ENCODE measurements around the gene SWAP70. TPM values are rescaled to one million over a fixed set of nuclear protein-coding genes. Genes with fewer than 3 reads are reported as not detected.
A peak's percentile ranks its signal among the peaks of the same experiment; 100 is the strongest.

SWAP70 gene
- total RNA-seq, 1 experiment from 2014 or later, result 19.9 TPM

GRCh38 chr11:9639985-9640384 is 23.9 kb upstream of the SWAP70 start:
- no peak overlapping the region for H3K27ac Mint-ChIP-seq (ENCODE audit: unreplicated experiment)
- no TSS peak for BruUV-seq (replicated peaks)
- peak; percentile 24 for DNase-seq
- H3K27me3 Mint-ChIP-seq (ENCODE audit: unreplicated experiment), result no peaks in the 10 kb centered on the region
- peaks cover 30% of the 10 kb centered on the region for H3K4me1 Mint-ChIP-seq (ENCODE audit: low read depth, unreplicated experiment)
- H3K4me3 Mint-ChIP-seq (ENCODE audit: low read depth, unreplicated experiment), result no peak overlapping the region
- CTCF ChIA-PET, result interaction anchor here (0.5 kb wide), 1 partner anchor 67 kb away, joined by 3 read pairs; no protein-coding TSS in a partner anchor
- H3K36me3 Mint-ChIP-seq (ENCODE audit: insufficient read depth, unreplicated experiment), result no peaks in the 10 kb centered on the region
- TF ChIP-seq, protein P1, sequence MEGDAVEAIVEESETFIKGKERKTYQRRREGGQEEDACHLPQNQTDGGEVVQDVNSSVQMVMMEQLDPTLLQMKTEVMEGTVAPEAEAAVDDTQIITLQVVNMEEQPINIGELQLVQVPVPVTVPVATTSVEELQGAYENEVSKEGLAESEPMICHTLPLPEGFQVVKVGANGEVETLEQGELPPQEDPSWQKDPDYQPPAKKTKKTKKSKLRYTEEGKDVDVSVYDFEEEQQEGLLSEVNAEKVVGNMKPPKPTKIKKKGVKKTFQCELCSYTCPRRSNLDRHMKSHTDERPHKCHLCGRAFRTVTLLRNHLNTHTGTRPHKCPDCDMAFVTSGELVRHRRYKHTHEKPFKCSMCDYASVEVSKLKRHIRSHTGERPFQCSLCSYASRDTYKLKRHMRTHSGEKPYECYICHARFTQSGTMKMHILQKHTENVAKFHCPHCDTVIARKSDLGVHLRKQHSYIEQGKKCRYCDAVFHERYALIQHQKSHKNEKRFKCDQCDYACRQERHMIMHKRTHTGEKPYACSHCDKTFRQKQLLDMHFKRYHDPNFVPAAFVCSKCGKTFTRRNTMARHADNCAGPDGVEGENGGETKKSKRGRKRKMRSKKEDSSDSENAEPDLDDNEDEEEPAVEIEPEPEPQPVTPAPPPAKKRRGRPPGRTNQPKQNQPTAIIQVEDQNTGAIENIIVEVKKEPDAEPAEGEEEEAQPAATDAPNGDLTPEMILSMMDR (IDR thresholded peaks at IDR 0.05; ENCODE audit: unreplicated experiment), result no peak
- intact Hi-C loops (cut with micrococcal nuclease; ENCODE audit: unreplicated experiment), result no loop called here
- no peaks in the 10 kb centered on the region for H3K9me3 Mint-ChIP-seq (ENCODE audit: low read depth, unreplicated experiment)

- H3K27me3 Mint-ChIP-seq (ENCODE audit: unreplicated experiment), result no peaks in the 10 kb centered on the region
- no peak for DNase-seq
- intact Hi-C loops (cut with micrococcal nuclease; ENCODE audit: unreplicated experiment), result no loop called here
- H3K27ac Mint-ChIP-seq (ENCODE audit: unreplicated experiment), result no peak overlapping the region
- H3K36me3 Mint-ChIP-seq (ENCODE audit: insufficient read depth, unreplicated experiment), result no peaks in the 10 kb centered on the region
- CTCF ChIA-PET, result no interaction called here
- no peak overlapping the region for H3K4me3 Mint-ChIP-seq (ENCODE audit: low read depth, unreplicated experiment)
- TF ChIP-seq, protein P1 (IDR thresholded peaks at IDR 0.05; ENCODE audit: unreplicated experiment), result no peak
- peaks cover 41% of the 10 kb centered on the region for H3K4me1 Mint-ChIP-seq (ENCODE audit: low read depth, unreplicated experiment)
- peaks cover 2% of the 10 kb centered on the region for H3K9me3 Mint-ChIP-seq (ENCODE audit: low read depth, unreplicated experiment)
- BruUV-seq (replicated peaks), result no TSS peak
Observed at GRCh38 chr11:9642894-9643293, 21.0 kb upstream of the SWAP70 start.

GRCh38 chr11:9643751-9644150 is 20.1 kb upstream of the SWAP70 start:
- CTCF ChIA-PET, result no interaction called here
- TF ChIP-seq, protein P1 (IDR thresholded peaks at IDR 0.05; ENCODE audit: unreplicated experiment), result no peak
- Mint-ChIP-seq H3K4me3 (ENCODE audit: low read depth, unreplicated experiment) (no peak overlapping the region), H3K27ac (ENCODE audit: unreplicated experiment) (no peak overlapping the region), H3K27me3 (ENCODE audit: unreplicated experiment) (no peaks in the 10 kb centered on the region), H3K9me3 (ENCODE audit: low read depth, unreplicated experiment) (peaks cover 4% of the 10 kb centered on the region), H3K4me1 (ENCODE audit: low read depth, unreplicated experiment) (peaks cover 41% of the 10 kb centered on the region), H3K36me3 (ENCODE audit: insufficient read depth, unreplicated experiment) (no peaks in the 10 kb centered on the region)
- DNase-seq, result no peak
- intact Hi-C loops (cut with micrococcal nuclease; ENCODE audit: unreplicated experiment), result no loop called here
- no TSS peak for BruUV-seq (replicated peaks)

DNA sequence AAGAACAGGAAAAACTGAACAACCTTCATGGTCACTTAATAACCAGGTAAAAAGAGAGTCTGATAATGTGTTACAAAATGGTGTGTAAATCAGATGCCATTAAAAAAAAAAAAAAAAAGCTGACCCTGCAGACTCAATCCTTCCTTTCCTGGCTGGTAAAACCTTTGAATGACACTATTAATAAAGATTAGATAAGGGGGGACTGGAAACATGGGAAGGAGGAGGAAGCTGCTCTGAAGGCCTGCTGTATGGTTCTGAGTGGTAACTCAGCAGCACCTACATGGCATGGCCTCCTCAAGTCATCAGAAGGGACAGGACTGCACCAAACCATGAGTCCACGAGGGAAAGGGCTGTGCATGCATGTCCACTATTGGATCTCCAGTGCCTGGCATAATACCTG is 18.0 kb upstream of the SWAP70 start:
- H3K27me3 Mint-ChIP-seq (ENCODE audit: unreplicated experiment), result no peaks in the 10 kb centered on the region
- no peak for DNase-seq
- H3K36me3 Mint-ChIP-seq (ENCODE audit: insufficient read depth, unreplicated experiment), result no peaks in the 10 kb centered on the region
- TF ChIP-seq, protein P1 (IDR thresholded peaks at IDR 0.05; ENCODE audit: unreplicated experiment), result no peak
- intact Hi-C loops (cut with micrococcal nuclease; ENCODE audit: unreplicated experiment), result no loop called here
- peaks cover 4% of the 10 kb centered on the region for H3K9me3 Mint-ChIP-seq (ENCODE audit: low read depth, unreplicated experiment)
- CTCF ChIA-PET, result interaction anchor here (0.6 kb wide), 2 partner anchors 16 to 99 kb away, joined by 3 read pairs; no protein-coding TSS in a partner anchor
- H3K4me3 Mint-ChIP-seq (ENCODE audit: low read depth, unreplicated experiment), result no peak overlapping the region
- no peak overlapping the region for H3K27ac Mint-ChIP-seq (ENCODE audit: unreplicated experiment)
- no TSS peak for BruUV-seq (replicated peaks)
- H3K4me1 Mint-ChIP-seq (ENCODE audit: low read depth, unreplicated experiment), result peaks cover 27% of the 10 kb centered on the region
